ENCODE measurements around the gene NASP. TPM values are rescaled to one million over a fixed set of nuclear protein-coding genes. Genes with fewer than 3 reads are reported as not detected.

NASP gene
- total RNA-seq, 2 experiments from 2014 or later = 210 to 373 TPM

GRCh38 chr1:45573231-45573804 is 10.5 kb upstream of the NASP start:
- H2AFZ ChIP-seq (ENCODE audit: low read length) = no peak overlapping the region
- TF ChIP-seq EZH2phosphoT487 (IDR thresholded peaks at IDR 0.05; ENCODE audit: borderline replicate concordance, low read depth, low read length) (no peak), CTCF (conservative IDR thresholded peaks at IDR 0.05; ENCODE audit: low read length) (no peak)
- no TSS peak for BruUV-seq (replicated peaks)
- H3K9me2 ChIP-seq (ENCODE audit: insufficient read depth, low read length) = no peaks in the 10 kb centered on the region
- H3K4me2 ChIP-seq (ENCODE audit: low read length) = no peak overlapping the region
- peaks cover 37% of the 10 kb centered on the region for H3K36me3 ChIP-seq (ENCODE audit: insufficient read depth, low read length)
- H4K20me1 ChIP-seq (ENCODE audit: insufficient read depth, low read length) = no peaks in the 10 kb centered on the region
- H3K4me3 ChIP-seq (ENCODE audit: low read depth, low read length, poor library complexity, severe bottlenecking) = no peak overlapping the region
- H3K79me2 ChIP-seq (ENCODE audit: insufficient read depth, low read depth, low read length) = no peaks in the 10 kb centered on the region
- peaks cover 3% of the 10 kb centered on the region for H3K4me1 ChIP-seq (ENCODE audit: insufficient read depth, low read length, poor library complexity, severe bottlenecking)
- ChIA-PET POLR2A (interaction anchor here (0.9 kb wide), 1 partner anchor 72 kb away, joined by 3 read pairs; no protein-coding TSS in a partner anchor), CTCF (ENCODE audit: unreplicated experiment) (no interaction called here)
- DNase-seq (ENCODE audit: low spot score) = no peak
- intact Hi-C loops (cut with micrococcal nuclease; ENCODE audit: unreplicated experiment) = no loop called here
- H3K27ac ChIP-seq (ENCODE audit: low read depth, low read length, poor library complexity, severe bottlenecking) = no peak overlapping the region
- H3K9me3 ChIP-seq (ENCODE audit: low read length) = no peaks in the 10 kb centered on the region

GRCh38 chr1:45574105-45574626 is 9.7 kb upstream of the NASP start:
- peaks cover 11% of the 10 kb centered on the region for H3K4me1 ChIP-seq (ENCODE audit: insufficient read depth, low read length, poor library complexity, severe bottlenecking)
- ChIA-PET CTCF (ENCODE audit: unreplicated experiment) (no interaction called here), POLR2A (interaction anchor here (0.6 kb wide), 1 partner anchor 29 kb away, joined by 3 read pairs; no protein-coding TSS in a partner anchor)
- peaks cover 29% of the 10 kb centered on the region for H3K36me3 ChIP-seq (ENCODE audit: insufficient read depth, low read length)
- no peaks in the 10 kb centered on the region for H3K9me2 ChIP-seq (ENCODE audit: insufficient read depth, low read length)
- no peaks in the 10 kb centered on the region for H3K9me3 ChIP-seq (ENCODE audit: low read length)
- intact Hi-C loops (cut with micrococcal nuclease; ENCODE audit: unreplicated experiment) = no loop called here
- no peaks in the 10 kb centered on the region for H4K20me1 ChIP-seq (ENCODE audit: insufficient read depth, low read length)
- H3K27ac ChIP-seq (ENCODE audit: low read depth, low read length, poor library complexity, severe bottlenecking) = no peak overlapping the region
- H3K4me3 ChIP-seq (ENCODE audit: low read depth, low read length, poor library complexity, severe bottlenecking) = no peak overlapping the region
- no peak for DNase-seq (ENCODE audit: low spot score)
- BruUV-seq (replicated peaks) = no TSS peak
- H3K4me2 ChIP-seq (ENCODE audit: low read length) = no peak overlapping the region
- H3K79me2 ChIP-seq (ENCODE audit: insufficient read depth, low read depth, low read length) = no peaks in the 10 kb centered on the region
- H2AFZ ChIP-seq (ENCODE audit: low read length) = no peak overlapping the region
- TF ChIP-seq CTCF (conservative IDR thresholded peaks at IDR 0.05; ENCODE audit: low read length) = no peak
- no peak for TF ChIP-seq EZH2phosphoT487 (IDR thresholded peaks at IDR 0.05; ENCODE audit: borderline replicate concordance, low read depth, low read length)

GRCh38 chr1:45583264-45583665 is 576 bp upstream of the NASP start:
- DNase-seq (ENCODE audit: low spot score) = peak; percentile 98
- TF ChIP-seq CTCF (conservative IDR thresholded peaks at IDR 0.05; ENCODE audit: low read length) = no peak
- no peak for TF ChIP-seq EZH2phosphoT487 (IDR thresholded peaks at IDR 0.05; ENCODE audit: borderline replicate concordance, low read depth, low read length)
- Histone ChIP-seq H3K4me3 (ENCODE audit: low read depth, low read length, poor library complexity, severe bottlenecking) (peak overlapping the region; percentile 99), H3K36me3 (ENCODE audit: insufficient read depth, low read length) (peaks cover 35% of the 10 kb centered on the region), H3K4me2 (ENCODE audit: low read length) (peak overlapping the region; percentile 97), H2AFZ (ENCODE audit: low read length) (peak overlapping the region; percentile 88; the same call in 1 of the 2 replicates), H3K9me3 (ENCODE audit: low read length) (no peaks in the 10 kb centered on the region), H4K20me1 (ENCODE audit: insufficient read depth, low read length) (peaks cover 24% of the 10 kb centered on the region), H3K4me1 (ENCODE audit: insufficient read depth, low read length, poor library complexity, severe bottlenecking) (peaks cover 54% of the 10 kb centered on the region), H3K27ac (ENCODE audit: low read depth, low read length, poor library complexity, severe bottlenecking) (peak overlapping the region; percentile 83), H3K9me2 (ENCODE audit: insufficient read depth, low read length) (no peaks in the 10 kb centered on the region), H3K79me2 (ENCODE audit: insufficient read depth, low read depth, low read length) (peaks cover 44% of the 10 kb centered on the region)
- no TSS peak for BruUV-seq (replicated peaks)
- ChIA-PET CTCF (ENCODE audit: unreplicated experiment) (interaction anchor here (2.1 kb wide), 1 partner anchor 33 kb away, joined by 4 read pairs; the partner anchor contains the start of gene AKR1A1), POLR2A (interaction anchor here (0.6 to 2.7 kb wide), 17 partner anchors 10 to 774 kb away, joined by 3 to 9 read pairs (median 4); partner anchors contain the start of genes AKR1A1, MMACHC, MUTYH and PRDX1)
- intact Hi-C loops (cut with micrococcal nuclease; ENCODE audit: unreplicated experiment) = loop anchor here (1.0 to 5.0 kb wide), 3 partner anchors 62 to 259 kb away; partner anchors contain the start of gene PRDX1

Measured in OCI-LY7 (cell line).